Activated CD8-positive, alpha-beta T cell treated with anti-CD3 and anti-CD28 coated beads for 36 hours (primary cell): Measurements from ENCODE around the gene SLC23A1. TPM values are rescaled to one million over a fixed set of nuclear protein-coding genes. Genes with fewer than 3 reads are reported as not detected.
A peak's percentile ranks its signal among the peaks of the same experiment; 100 is the strongest.

Source experiments
- ATAC-seq: fragments of 200-7000 bp; cut with Tn5 transposase; one replicate; pipeline ENCODE4 v1.10.0; 2021; ENCODE audit warnings: mild to moderate bottlenecking, moderate library complexity
- CTCF ChIA-PET: fragments of 350-600 bp; sonication (Branson Sonifier 250); formaldehyde crosslinking; loops from one replicate; lab custom pipeline; 2021; ENCODE audit warnings: antibody characterized with exemption; lab: Charles Lee
- POLR2A ChIA-PET: fragments of 350-600 bp; sonication (Branson Sonifier 250); formaldehyde crosslinking; loops from one replicate; lab custom pipeline; 2021; ENCODE audit warnings: antibody characterized with exemption; lab: Charles Lee
- DNase-seq: peaks from one replicate; pipeline ENCODE4 v3.0.0-alpha.2; 2020
- H3K27ac Mint-ChIP-seq: one replicate; pipeline ENCODE4 v1.8.0; 2021; ENCODE audit warnings: mild to moderate bottlenecking, mixed read lengths
- H3K27me3 Mint-ChIP-seq: one replicate; pipeline ENCODE4 v1.8.0; 2021; ENCODE audit warnings: mixed read lengths
- H3K36me3 Mint-ChIP-seq: one replicate; pipeline ENCODE4 v1.8.0; 2021; ENCODE audit warnings: low read depth, mixed read lengths
- H3K4me1 Mint-ChIP-seq: one replicate; pipeline ENCODE4 v1.8.0; 2021; ENCODE audit warnings: low read depth, mixed read lengths
- H3K4me3 Mint-ChIP-seq: one replicate; pipeline ENCODE4 v1.8.0; 2021; ENCODE audit warnings: mild to moderate bottlenecking, moderate library complexity, mixed read lengths
- H3K9me3 Mint-ChIP-seq: one replicate; pipeline ENCODE4 v1.8.0; 2021; ENCODE audit warnings: mixed read lengths
- intact Hi-C: fragments of 100-400 bp; cut with micrococcal nuclease; formaldehyde crosslinking; loops from one replicate; pipeline ENCODE4 v1.10.0; 2022
- total RNA-seq, 2 experiments: library from RNA; stranded (reverse); gene quantifications; one replicate each; pipeline ENCODE4 v1.2.3, GENCODE V29; 2021
- TF ChIP-seq, protein P1 (sequence below): fragments of 200-600 bp; IDR thresholded peaks from one replicate; pipeline ENCODE4 v1.8.0; 2022; ENCODE audit warnings: antibody characterized with exemption, mild to moderate bottlenecking

SLC23A1 gene
- total RNA-seq, 2 experiments from 2014 or later, result 0.63 to 0.89 TPM

DNA sequence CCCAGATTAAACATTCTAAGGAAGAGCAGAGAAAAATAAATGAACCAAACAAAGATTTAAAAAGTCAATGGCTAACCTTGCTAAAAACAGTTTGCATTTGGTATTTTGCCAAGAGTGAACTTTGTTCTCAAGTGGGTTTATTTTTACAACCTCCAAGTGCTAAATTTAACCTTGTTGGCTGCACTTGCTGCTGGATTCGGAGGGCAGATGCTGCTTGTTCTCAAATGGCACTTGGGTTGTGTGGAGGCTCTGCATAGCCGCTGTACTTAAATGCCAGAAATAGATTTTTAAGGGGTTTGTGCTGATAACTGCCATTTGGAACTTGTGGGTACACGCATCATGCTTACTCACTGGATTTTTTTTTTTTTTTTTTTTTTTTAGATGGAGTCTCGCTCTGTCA lies 34.1 kb upstream of the SLC23A1 start:
- Mint-ChIP-seq H3K4me1 (peaks cover 46% of the 10 kb centered on the region), H3K9me3 (no peaks in the 10 kb centered on the region), H3K27ac (peak overlapping the region; percentile 96), H3K36me3 (peaks cover 42% of the 10 kb centered on the region), H3K4me3 (no peak overlapping the region), H3K27me3 (no peaks in the 10 kb centered on the region)
- no peak for ATAC-seq
- ChIA-PET CTCF (interaction anchor here (1.1 to 13.9 kb wide), 3 partner anchors 14 to 158 kb away, joined by 3 to 444 read pairs (median 11); partner anchors contain the start of gene SPATA24), POLR2A (no interaction called here)
- intact Hi-C loops, result no loop called here
- TF ChIP-seq, protein P1, sequence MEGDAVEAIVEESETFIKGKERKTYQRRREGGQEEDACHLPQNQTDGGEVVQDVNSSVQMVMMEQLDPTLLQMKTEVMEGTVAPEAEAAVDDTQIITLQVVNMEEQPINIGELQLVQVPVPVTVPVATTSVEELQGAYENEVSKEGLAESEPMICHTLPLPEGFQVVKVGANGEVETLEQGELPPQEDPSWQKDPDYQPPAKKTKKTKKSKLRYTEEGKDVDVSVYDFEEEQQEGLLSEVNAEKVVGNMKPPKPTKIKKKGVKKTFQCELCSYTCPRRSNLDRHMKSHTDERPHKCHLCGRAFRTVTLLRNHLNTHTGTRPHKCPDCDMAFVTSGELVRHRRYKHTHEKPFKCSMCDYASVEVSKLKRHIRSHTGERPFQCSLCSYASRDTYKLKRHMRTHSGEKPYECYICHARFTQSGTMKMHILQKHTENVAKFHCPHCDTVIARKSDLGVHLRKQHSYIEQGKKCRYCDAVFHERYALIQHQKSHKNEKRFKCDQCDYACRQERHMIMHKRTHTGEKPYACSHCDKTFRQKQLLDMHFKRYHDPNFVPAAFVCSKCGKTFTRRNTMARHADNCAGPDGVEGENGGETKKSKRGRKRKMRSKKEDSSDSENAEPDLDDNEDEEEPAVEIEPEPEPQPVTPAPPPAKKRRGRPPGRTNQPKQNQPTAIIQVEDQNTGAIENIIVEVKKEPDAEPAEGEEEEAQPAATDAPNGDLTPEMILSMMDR, result no peak
- DNase-seq, result no peak

DNA sequence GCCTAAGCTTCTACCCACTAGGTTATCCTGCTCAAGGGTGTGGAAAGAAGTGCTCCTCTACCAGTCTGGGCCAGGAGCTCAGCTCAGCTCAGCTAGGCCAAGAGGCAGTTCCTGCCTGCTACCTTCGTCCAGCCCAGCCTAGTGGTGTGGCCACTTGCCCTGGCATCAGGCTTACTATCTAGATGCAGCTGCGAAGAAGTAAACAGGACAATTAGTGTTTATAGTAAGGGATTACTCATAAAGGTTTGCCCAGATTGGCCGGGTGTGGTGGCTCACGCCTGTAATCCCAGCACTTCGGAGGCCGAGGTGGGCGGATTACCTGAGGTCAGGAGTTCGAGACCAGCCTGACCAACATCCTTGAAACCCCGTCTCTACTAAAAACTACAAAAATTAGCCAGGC lies 33.6 kb upstream of the SLC23A1 start:
- Mint-ChIP-seq H3K4me3 (no peak overlapping the region), H3K27ac (peak overlapping the region; percentile 96), H3K27me3 (no peaks in the 10 kb centered on the region), H3K36me3 (peaks cover 41% of the 10 kb centered on the region), H3K9me3 (no peaks in the 10 kb centered on the region), H3K4me1 (peaks cover 45% of the 10 kb centered on the region)
- ChIA-PET CTCF (interaction anchor here (1.1 to 13.9 kb wide), 5 partner anchors 14 to 108 kb away, joined by 3 to 444 read pairs (median 4); partner anchors contain the start of gene SPATA24), POLR2A (interaction anchor here (1.8 to 4.1 kb wide), 2 partner anchors 12 to 28 kb away, joined by 4 to 49 read pairs; partner anchors contain the start of gene SPATA24)
- intact Hi-C loops, result no loop called here
- ATAC-seq (no peak), DNase-seq (no peak)
- TF ChIP-seq, protein P1, result no peak

DNA sequence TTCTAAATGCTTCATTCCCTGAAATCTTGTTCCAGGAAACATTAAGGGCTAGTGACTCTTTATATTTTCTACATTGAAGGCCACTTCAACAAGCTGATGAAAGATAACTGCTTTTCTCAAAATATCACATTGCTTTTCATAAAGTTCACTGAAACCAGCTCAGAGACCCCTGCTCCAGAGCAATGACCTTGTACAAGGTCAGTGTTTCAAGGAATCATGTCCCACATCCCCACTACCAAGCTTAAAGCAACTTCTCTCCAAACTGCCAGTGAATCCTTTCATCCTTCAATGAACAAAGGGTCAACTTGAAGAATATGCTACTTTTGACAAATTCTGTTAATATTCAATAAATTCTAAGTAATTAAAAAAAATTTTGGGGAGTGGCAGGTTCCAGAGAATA lies 32.8 kb upstream of the SLC23A1 start:
- H3K27ac Mint-ChIP-seq, result peak overlapping the region; percentile 96
- ATAC-seq (no peak), DNase-seq (no peak)

DNA sequence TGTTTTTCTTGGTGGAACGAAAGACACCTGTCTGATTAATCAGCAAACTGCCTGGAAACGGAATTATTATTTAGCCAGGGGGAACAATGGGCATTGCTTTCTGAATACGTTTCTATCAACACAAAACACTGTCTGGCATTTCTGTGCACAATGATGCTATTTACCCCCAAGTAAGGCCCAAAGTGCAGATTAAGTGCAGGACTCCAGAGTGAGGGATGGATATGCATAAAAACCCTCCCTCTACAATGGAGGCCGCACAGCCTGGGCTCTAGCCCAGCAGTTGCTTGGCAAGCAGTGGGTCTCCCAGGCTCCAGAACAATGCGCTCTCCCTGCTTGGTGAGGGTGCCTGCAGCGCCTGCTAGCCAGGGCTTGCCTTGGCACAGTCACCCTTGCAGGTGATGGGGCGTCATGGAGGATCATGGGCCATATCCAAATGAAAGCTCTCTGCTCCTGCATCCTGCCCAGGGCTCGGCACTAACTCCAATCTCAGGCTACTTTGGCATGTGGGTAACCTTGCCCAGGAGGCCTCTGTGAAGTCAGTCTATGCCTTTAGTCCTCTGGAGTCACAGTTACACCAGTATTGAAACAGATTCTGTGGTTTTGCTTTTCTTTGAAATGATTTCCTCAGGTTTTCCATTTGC lies 32.2 kb upstream of the SLC23A1 start:
- Mint-ChIP-seq H3K4me1 (peaks cover 45% of the 10 kb centered on the region), H3K36me3 (peaks cover 39% of the 10 kb centered on the region), H3K9me3 (no peaks in the 10 kb centered on the region), H3K27ac (peak overlapping the region; percentile 96), H3K27me3 (no peaks in the 10 kb centered on the region), H3K4me3 (peak overlapping the region; percentile 49)
- DNase-seq (peak; percentile 69), ATAC-seq (peak; percentile 82)
- intact Hi-C loops, result no loop called here
- POLR2A ChIA-PET, result interaction anchor here (0.7 to 4.1 kb wide), 17 partner anchors 11 to 957 kb away, joined by 3 to 49 read pairs (median 4); partner anchors contain the start of genes PROB1, SPATA24 and UBE2D2
- CTCF ChIA-PET, result interaction anchor here (0.8 to 13.9 kb wide), 12 partner anchors 10 to 219 kb away, joined by 3 to 444 read pairs (median 4); partner anchors contain the start of genes PAIP2 and SPATA24
- TF ChIP-seq, protein P1, result no peak

More for the DNA sequence above, 32.8 kb upstream of the SLC23A1 start:
- Mint-ChIP-seq H3K4me1 (peaks cover 45% of the 10 kb centered on the region), H3K4me3 (peak overlapping the region; percentile 49), H3K9me3 (no peaks in the 10 kb centered on the region), H3K27me3 (no peaks in the 10 kb centered on the region), H3K36me3 (peaks cover 40% of the 10 kb centered on the region)
- ChIA-PET POLR2A (interaction anchor here (0.7 to 4.1 kb wide), 14 partner anchors 12 to 957 kb away, joined by 3 to 49 read pairs (median 4); partner anchors contain the start of genes PROB1, SPATA24 and UBE2D2), CTCF (interaction anchor here (0.8 to 13.9 kb wide), 10 partner anchors 10 to 218 kb away, joined by 3 to 444 read pairs (median 4); partner anchors contain the start of genes PAIP2 and SPATA24)
- intact Hi-C loops, result no loop called here
- TF ChIP-seq, protein P1, result no peak
